HS-5 (cell line): Measurements from ENCODE around the gene TBX2.
"Not testable (repeated sequence)": the region's sequence is repeated elsewhere in the genome, so short reads cannot be mapped to it uniquely, and the experiment has no call there.

ENCODE experiments used
- DNase-seq: peaks from one replicate; pipeline ENCODE4 v3.0.0-alpha.2; 2012; ENCODE audit warnings: low read depth

Gene TBX2

DNA sequence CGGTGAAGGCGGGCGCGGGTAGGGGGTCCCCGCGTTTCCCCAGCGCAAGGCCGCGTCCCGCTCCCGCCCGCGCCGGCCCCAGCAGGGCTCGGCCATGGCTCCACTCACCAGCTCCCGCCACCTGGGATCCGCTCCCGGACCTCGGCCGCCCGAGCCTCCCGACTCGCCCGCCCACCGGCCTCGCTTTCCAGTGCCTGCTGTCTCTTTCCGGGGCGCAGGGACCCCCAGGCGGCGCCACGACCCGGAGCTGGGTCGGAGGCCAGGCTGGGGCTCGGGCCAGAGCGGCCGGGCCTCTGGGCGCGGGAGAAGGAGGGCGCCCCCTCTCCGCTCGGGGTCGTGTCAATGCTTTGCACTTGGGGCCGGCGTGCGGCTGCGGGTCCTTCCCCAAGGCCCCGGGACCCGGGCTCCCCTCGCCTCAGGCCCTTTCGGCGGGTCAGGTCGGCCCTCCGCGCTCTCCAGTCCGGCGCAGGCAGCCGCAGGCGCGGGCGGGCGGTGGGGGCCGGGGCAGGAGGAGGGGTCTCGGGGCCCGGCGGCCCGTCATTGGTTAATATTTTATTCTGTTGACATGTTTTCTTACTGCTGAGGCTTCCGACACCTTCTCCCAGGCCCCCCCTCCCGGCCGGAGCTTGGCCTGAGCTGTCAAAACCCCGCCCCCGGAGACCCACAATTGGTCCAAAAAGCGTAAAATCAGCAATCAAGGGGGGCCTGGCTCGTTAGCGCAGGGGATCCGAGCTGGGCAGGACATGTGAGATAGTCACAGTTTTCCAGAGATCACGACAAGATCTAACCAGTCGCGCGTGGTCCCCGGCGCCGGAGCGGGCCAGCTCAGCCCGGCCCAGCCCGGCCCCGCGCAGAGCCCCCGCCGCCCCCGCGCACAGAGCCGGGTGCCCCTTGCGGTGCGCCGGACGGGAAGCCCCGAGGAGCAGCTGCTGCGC is at the start of gene TBX2:
Gene TBX2, plus strand, starts transcription at position 713 of the 935 bp plus-strand sequence. CDS start 334 bp downstream, outside the sequence.
- peak; percentile 65 for DNase-seq

DNA sequence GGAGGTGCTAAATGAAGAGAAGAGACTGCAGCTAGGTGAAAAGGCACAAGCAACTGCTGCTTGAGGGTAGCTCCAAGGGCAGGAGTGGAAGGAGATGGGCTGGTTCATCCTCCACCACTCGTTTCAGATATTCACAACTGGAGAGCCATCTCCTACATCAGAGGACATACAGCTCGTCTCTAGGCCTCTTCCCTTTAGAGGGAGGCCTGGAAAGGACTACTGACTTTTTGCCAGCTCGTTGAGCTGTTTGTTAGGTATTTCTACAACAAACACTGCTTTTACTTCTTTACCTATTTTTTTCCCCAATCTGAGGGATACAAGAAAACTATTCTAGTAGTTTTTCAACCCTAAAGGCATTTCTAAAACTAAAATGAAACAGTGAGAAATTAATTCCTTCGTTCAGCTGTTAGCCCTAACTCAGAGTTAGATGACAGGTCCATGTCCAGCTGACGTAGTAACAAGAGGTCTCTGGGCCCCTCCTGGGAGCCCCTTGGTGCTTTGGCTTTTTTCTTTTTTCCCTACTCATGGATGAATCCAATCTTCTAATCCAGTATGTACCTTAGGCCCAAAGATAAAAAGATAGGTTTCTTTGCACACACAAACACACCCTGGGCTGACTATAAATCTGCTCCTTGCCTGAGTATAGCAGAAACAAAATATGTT is 47.8 kb upstream of the TBX2 start:
- no peak for DNase-seq

DNA sequence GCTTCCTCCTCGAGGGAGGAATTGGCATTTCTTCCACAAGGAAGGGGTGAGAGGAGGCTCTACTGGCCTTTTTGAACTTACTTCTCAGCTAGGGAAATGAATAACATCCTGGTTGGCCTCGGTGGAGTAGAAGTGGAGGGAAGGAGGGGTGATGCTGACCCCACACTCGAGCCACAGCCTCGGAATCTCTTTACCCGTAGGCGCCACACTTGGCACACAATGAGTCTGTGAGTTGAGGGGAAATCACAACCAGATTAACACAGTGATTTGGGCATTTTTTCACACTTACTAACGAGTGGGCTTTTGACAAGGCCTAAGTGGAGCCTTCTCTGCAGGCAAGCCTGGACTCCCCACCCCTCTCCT is 47.3 kb upstream of the TBX2 start:
- no peak for DNase-seq

DNA sequence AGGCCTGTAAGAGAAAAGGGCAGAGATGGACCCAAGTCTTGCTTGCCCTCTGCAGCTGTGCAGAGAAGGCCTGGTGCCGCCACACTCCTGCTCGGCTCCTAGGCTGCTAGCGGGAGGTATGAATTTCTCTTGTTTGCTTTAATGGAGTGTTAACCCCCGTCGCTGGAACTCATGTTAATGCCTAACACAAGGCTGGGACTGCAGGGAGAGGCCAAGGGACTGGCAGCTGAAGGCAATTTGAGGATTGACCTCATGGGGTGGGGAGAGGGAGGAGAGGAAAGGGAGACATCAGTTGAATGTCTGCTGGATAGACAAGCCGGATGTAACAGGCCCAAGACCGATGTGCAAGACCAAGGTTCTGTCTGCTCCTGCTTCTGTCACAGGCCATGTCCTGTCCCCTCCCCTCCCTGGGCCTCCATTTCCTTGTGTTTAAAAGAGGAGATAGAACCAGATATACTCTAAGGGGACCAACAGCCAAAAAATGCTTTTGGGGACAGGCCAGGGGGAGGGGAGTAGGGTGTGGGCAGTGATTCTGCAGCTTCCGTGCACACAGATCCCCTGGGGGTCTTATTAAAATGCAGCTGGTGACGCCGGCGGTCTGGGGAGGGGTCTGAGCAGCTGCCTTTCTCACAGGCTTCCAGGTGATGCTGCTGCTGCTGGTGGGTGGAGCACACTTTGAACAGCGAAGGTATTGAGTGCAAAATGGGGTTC is 46.7 kb upstream of the TBX2 start:
- no peak for DNase-seq

DNA sequence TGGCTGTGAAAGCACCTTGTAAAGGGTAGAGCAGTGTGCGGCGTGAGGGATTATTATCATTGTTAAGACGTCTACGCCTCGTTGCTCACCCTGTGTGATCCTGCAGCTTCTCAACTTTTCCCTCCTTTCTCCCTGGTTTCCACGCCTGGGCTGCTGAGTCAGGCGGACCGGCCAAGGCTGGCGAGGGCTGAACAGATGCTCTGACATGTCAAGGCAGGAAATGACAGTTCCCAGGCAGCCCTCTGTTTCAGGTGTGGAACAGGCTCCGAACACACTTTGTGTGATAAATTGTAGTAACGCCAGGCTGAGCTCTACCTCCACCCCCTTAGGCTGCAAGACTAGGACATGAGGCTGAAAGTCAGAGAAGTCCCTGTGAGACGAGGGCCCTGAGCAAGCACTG is 46.0 kb upstream of the TBX2 start:
- DNase-seq: no peak

DNA sequence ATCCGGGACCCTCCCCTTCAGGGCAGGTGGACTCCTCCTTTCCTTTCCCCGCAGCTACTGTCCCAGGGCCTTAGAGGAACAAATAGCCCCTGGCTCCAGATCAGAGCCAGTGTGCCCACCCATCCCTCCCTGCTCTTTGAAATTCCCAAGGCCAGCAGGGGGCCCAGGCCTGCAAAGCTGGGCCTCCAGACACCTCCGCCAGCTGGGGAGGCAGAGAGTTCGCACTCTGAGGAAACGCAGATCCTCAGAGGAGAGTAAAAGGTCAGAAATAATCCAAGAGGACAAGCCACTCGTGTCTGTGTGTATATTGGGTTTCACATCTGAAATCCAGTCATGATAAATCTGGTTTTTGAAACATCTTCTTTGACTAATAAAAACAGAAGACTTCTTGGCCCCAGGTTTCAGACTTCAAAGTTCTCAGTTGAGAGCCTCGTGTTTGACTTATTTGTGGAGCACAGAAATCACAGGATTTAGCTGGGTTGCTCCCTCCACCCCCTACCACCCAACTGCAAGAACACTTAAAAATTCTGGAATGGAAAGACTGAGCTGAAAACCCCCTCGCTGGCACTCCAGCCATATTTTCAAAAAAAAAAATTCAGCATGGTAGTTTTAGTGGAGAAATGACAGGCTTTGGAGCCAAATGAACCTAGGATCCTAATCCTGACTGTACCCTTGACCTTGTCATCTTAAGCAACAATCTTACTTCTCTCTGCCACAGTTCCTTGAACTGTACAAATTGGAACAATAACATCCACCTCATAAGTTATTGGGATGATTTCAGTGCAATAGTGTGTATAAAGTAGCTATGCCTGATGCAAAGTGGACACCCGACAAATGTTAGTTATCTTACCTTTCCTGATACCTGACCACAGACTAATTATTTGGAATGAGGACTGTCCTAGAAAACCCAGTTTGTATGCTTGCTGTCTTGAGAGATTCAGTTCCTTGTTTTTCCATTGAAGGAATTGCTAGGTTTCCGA is 44.5 kb upstream of the TBX2 start:
- DNase-seq: no peak

DNA sequence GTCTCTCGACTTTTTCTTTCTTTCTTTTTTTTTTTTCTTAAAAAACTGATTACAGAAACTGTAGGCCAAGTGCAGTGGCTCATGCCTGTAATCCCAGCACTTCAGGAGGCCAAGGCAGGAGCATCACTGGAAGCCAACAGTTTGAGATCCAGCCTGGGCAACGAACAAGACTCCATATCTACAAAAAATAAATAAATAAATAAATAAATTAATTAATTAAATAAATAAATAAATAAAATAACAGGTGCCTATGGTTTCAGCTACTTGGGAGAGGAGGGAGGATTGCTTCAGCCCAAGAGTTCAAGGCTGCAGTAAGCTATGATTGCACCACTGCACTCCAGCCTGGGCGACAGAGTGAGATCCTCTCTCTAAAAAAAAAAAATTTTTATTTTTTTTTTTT is 42.6 kb upstream of the TBX2 start:
- not testable (repeated sequence) for DNase-seq

DNA sequence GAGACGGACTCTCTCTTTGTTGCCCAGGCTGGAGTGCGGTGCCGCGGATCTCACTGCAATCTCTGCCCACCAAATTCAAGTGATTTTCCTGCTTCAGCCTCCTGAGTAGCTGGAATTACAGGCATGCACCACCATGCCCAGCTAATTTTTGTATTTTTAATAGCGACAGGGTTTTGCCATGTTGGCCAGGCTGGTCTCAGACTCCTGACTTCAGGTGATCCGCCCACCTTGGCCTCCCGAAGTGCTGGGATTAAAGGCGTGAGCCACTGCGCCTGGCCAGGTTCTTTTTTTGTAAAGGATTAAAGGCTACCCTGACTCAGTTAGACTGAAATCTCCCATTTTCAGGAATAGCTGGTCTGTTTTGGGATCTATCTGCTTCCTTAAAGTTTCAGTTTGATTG is 40.1 kb upstream of the TBX2 start:
- not testable (repeated sequence) for DNase-seq

DNA sequence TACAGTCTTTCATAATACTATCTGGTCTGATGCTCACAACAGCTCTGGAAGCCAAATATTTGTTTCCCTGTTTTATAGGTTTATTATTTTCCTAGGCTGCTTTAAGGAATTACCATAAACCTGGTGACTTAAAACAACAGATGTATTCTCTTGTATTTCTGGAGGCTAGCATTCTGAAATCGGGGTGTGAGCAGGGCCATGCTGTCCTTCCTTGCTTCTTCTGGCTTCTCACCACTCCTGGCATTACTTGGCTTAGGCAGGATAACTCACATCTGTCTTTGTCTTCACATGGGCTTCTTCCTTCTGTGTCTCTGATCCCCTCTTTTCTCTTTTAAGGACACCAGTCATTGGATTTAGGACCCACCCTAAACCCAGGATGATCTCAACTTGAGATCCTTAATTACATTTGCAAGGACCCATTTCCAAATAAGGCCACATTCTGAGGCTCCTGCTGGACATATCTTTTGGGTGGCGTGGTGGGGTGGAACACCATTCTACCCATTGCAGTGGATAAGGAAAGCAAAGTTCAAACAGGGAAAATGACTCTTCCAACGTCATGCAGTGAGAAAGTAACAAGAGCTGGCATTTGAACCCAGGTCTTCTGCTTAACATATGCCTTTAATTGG is 39.2 kb upstream of the TBX2 start:
- DNase-seq: no peak

DNA sequence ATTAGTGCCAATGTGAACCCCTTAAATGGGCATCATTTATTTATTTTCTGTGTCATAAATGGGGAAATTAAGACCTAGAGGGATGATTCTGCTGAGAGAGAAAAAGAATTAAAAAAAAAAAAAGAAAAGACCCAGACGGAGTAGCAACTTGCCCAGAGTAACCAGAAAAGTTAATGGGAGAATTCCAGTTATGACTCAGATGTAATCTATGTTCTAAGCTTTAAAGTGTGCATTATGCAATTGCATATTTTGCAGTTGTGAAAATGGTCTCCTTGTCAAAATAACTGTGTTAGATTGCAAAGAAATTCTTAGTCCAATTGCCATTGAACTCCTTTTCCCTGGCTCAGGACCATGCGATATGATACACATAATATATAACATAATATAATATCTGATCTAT is 38.6 kb upstream of the TBX2 start:
- peak; percentile 64 for DNase-seq

DNA sequence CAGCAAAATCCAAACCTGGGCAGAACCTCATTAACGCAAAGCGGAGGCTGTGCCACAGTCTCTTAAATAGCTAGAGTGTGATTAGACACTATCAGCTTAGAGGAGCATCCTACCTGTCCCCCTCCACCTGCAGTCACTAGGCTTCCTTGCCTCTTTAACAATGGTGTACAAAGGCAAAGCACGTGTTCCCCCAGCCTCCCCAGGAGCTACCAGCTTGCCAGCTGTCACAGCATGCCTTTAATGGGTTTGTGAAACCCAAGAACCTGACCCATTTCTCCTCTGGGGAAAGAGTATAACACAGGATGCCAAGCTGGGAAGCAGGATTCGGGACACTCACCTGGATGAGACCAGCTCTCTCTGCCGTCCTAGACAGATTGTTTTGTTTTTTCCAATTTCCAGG is 37.2 kb upstream of the TBX2 start:
- no peak for DNase-seq

DNA sequence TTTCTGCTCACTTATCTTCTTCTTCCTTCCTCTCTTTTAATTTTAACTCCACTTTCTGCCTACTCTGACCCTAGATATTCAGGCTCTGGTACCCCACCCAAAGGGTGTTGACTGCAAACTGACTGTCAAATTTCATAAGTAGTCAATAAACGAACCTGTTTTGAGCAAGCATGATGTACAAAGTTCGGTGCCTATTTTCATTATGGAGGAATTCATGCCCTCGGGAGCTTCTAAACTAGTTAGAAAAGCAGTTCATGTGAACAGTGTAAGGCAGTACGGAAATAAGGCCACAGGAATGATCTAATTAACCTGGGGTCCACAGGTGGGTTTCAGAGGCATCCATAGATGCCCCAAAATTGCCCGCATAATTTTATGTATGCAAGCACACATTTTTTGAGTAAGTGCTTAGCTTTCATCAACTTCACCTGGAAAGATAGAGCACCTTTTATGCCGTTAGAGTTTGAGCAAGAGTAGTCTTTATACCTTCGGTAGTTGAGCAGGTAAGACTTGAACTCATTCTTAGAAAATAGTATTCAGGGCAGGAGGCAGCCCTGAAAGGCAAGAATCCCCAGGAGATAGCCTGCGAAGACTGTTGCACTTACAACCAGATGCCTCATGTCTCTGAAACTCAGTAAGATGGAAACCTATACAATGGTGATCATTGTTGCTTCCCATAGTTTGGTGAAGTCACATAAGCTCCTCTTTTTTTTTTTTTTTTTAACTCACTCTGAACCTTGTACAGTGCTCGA is 36.6 kb upstream of the TBX2 start:
- DNase-seq: no peak

DNA sequence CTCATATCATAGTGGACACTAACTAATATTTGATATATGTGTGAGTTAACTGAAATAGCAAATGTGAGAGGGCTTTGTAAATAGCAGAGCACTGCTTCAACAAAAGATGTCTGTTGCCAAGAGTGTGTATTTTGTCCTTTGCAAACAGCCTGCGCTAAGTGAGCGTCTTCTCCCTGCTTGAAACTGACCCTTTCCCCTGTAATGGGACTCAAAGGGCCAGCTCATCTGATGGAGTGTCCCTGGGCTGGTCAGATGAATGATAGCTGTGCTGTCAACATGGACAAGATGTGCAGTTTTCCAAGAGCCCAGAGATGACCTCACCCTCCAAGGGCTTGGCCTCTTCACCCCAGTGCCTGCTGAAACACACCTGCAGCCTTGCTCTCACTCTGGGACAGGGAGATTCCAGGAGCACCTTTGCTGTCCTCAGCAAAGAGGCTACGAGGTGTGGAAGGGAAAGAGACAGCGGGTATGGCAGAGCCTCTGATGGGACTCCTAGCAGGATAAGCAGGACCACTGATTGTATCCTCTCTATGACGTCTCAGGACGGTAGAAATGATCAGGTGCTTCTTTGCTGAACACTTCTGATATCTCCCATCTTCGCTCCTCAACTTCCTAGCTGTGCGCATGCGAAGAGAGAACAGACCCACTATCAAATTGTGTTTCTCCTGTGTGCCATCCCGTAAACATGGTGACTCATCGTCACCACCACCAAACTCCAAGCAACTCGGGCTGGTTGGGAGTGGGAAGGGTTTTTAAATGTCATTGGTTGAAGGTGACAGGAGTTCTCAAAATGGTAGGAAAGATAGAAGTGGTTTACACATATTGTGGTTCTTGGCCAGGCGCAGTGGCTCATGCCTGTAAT is 35.8 kb upstream of the TBX2 start:
- no peak for DNase-seq

DNA sequence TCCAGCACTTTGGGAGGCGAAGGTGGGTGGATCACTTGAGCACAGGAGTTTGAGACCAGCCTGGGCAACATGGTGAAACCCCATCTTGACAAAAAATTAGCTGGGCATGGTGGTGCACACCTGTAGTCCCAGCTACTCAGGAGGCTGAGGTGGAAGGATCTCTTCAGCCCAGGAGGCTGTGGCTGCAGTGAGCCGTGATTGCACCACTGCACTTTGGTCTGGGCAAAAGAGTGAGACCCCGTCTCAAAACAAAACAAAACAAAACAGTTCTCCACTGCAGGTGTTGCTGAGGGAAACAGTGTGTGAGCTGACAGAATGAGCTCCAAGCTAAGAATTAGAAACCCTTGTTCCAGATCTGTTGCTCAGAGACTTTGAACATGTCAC is 35.2 kb upstream of the TBX2 start:
- DNase-seq: no peak

DNA sequence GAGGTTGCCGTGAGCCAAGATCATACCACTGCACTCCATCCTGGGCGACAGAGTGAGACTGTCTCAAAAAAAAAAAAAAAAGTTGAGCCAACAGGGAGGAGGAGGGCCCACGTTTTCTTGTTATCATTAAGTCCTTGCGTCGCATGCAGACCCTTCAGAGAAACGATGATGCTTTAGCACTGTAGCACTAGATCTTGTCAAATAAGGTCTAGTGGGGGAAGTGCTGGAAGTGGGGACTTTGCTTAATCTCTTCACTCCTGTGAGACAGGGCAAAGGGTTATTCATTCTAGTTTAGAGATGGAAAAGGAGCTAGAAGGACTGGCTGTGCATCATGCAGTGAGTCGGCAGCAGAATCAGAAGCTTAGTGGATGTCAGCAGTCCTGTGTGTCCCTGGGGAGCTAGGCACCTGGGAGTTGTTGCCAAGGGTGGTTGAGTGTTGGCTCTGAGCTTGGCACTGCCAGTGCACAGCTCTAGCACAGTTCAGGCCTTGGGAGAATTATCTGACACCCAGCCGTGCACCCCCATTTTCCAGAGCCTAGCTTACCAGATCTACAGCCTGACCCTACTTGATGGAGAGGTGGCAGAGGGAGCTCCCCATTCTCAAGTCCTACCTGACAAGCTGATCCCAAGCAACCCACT is 33.4 kb upstream of the TBX2 start:
- DNase-seq: no peak

DNA sequence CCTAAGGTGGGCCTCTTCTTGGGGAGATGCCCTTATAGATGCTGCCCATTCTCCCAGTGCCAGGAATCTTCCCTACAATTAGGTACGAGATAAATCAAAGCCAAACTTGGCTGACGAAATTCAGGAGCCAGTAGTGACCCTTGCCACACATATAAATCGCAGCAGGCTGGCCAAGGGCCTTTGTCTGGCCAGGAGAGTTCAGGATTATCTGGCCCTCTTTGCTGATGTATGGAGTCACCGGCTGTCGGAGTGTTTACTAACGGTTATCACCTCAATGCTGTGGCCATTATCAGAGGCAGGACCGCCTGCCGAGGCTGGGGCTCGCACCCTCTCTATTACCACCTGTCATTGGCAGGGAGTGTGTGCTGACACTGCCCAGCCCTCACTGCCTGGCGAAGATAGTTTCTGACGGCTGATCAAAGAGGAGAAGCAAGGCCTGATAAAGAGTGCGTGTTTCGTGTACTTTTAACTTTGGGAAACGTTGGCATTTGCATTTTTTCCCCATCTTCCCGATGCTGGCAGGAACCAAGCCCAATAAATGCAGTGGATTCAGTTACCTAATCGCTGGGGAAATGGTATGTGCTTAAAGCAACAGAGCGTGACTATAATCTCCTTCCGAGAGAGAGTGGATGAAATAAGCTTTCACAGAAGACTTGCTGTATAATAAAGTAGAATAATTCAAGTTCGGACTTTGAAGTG is 32.8 kb upstream of the TBX2 start:
- DNase-seq: no peak

DNA sequence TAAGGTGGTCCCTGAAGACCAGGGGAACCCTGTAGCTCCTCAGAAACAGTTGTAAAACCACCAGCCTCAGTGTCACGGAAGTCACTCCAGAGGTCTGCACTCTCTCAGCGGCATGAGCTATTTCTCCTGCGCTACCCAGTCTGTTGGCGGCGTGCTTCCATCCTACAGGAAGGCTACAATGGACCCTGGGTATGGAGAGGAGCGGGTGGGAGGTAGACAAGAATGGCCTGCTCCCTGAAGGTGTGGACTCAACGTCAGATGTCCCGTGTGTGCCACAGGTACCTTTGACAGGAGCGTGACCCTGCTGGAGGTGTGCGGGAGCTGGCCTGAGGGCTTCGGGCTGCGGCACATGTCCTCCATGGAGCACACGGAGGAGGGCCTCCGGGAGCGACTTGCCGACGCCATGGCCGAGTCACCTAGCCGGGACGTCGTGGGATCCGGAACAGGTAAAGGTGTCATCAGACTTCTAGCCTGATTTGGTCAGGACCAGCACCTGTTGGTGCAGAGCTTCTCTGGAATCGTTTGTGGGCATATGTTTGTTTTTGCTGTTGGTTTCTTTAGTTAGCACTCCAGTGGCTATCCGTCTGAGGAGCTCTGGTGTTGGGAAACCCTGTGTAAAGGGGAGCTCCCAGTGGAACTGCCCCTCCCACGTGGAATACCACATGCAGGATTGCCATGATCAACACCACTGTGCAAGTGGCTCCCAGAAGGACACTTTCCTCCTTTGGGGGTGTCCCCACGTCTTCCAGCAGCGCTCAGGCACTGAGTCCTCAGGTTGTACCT is 31.4 kb upstream of the TBX2 start:
- DNase-seq: no peak
